GM12801 (cell line): Measurements from ENCODE around the gene ITPKB.

Experiments used
- CTCF ChIP-seq: IDR thresholded peaks from one replicate; pipeline ENCODE4 v1.5.1; 2011; ENCODE audit warnings: control low read depth; ENCODE audit not compliant: insufficient read length; ENCODE audit errors: extremely low read depth

The ITPKB gene

GRCh38 chr1:226764533-226764932, 25.5 kb upstream of the ITPKB start:
- TF ChIP-seq CTCF, result no peak

- no peak for TF ChIP-seq CTCF
Observed at GRCh38 chr1:226763905-226764264, 24.8 kb upstream of the ITPKB start.

- no peak for TF ChIP-seq CTCF
Observed at GRCh38 chr1:226762988-226763904, 24.2 kb upstream of the ITPKB start.

GRCh38 chr1:226762055-226762454, 23.0 kb upstream of the ITPKB start:
- no peak for TF ChIP-seq CTCF

GRCh38 chr1:226761322-226761721, 22.2 kb upstream of the ITPKB start:
- no peak for TF ChIP-seq CTCF

- TF ChIP-seq CTCF, result no peak
Observed at GRCh38 chr1:226754793-226755533, 15.9 kb upstream of the ITPKB start.

GRCh38 chr1:226754097-226754496, 15.0 kb upstream of the ITPKB start:
- TF ChIP-seq CTCF, result no peak
